GOT3 (cell line): ENCODE measurements around the gene CUTA.
A peak's percentile ranks its signal among the peaks of the same experiment; 100 is the strongest.
"Not testable (repeated sequence)": the region's sequence is repeated elsewhere in the genome, so short reads cannot be mapped to it uniquely, and the experiment has no call there.

Experiments used
- DNase-seq: peaks from one replicate; lab custom pipeline; 2025; ENCODE audit warnings: mixed read lengths; lab: John Stamatoyannopoulos, UW

Gene CUTA

GRCh38 chr6:33405386-33405940 lies 12.4 kb downstream of the CUTA start:
- DNase-seq = no peak

DNA sequence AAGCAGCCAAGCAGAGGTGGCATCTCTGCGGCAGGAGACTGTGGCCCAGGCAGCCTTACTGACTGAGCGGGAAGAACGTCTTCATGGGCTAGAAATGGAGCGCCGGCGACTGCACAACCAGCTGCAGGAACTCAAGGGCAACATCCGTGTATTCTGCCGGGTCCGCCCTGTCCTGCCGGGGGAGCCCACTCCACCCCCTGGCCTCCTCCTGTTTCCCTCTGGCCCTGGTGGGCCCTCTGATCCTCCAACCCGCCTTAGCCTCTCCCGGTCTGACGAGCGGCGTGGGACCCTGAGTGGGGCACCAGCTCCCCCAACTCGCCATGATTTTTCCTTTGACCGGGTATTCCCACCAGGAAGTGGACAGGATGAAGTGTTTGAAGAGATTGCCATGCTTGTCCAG lies 13.0 kb downstream of the CUTA start:
- DNase-seq = no peak

DNA sequence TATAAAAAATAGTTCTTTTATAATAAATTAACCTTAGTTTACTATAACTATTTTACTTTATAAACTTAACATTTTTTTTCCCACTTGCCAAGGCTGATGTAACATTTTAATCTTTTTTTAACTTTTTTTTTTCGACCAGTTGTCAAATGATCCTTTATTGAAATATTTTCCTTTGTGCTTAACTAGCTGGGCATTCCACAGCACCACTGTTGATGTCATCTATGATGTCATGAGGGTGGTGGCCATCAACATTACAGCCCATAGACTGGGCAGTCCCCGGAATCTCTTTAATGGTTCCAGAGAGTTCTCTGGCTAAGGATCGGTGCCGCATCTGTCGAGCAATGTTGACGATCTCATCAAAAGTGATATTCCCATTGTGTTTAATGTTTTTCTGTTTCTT lies 18.0 kb downstream of the CUTA start:
- not testable (repeated sequence) for DNase-seq

DNA sequence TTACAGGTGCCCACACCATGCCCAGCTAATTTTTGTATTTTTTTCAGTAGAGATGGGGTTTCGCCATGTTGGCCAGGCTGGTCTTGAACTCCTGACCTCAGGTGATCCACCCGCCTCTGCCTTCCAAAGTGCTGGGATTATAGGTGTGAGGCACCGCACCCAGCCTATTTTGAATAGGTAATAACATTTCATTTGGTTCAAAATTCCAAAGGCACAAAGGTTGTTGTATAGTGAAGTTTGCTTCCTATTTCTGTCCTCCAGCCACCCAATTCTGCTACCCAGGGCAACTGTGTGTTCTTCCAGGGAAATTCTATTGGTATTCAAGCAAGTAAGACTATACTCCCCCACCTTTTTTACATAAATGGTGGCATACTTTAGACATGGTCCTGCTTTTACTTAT lies 19.3 kb downstream of the CUTA start:
- not testable (repeated sequence) for DNase-seq

DNA sequence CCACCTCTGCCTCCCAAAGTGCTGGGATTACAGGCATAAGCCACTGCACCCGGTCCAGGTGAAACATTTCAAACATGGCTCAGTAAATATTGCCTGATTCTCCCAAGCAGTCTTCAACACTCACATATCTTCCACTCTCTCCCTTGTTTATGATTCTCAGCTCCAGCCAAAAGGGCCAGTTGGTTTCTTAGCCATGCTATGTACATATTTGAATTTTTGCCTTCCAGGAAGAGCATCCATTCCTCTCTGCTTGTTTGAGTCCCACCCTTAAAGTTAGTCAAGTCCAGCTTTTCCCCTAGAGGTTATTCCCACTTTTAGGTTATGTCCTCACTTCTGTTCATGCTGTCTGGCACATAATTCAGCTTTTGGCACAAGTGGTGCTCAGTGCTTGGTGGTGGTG lies 20.4 kb downstream of the CUTA start:
- no peak for DNase-seq

DNA sequence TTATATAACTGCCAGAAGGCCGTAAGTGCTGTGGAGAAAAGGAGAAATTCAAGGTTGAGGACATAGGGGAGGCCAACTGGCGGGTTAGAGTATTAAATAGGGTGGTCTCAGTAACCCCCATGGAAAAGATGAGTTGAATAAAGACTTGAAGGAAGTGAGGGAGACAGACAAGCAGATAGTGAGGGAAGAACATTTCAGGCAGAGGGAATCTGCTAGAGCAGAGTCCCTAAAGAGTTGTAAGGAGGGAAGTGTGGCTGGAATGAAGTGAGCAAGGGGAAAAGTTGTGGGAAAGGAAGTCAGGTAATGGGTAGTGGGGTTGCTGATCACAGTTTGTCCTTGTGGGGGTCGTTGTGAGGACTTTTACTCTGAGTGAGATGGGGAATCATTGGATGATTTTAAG lies 24.9 kb downstream of the CUTA start:
- no peak for DNase-seq

DNA sequence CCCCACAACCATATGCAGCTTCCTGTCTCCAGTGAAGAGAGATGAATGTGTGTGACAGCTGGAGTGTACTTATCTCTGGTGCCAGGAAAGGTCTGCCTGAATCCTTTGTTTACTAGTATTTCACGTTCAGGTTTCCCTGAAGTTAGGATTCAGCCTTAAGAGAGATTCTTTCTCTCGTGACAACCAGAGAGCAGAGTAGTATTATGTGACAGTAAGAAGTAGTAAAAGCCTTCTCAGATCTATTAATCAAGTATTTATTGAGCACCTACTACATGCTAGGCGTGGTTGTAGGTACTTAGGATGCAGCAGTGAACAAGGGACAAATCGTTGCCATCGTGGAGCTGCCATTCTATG lies 25.3 kb downstream of the CUTA start:
- no peak for DNase-seq

- no peak for DNase-seq
Observed at GRCh38 chr6:33391922-33392594, 25.8 kb downstream of the CUTA start.

DNA sequence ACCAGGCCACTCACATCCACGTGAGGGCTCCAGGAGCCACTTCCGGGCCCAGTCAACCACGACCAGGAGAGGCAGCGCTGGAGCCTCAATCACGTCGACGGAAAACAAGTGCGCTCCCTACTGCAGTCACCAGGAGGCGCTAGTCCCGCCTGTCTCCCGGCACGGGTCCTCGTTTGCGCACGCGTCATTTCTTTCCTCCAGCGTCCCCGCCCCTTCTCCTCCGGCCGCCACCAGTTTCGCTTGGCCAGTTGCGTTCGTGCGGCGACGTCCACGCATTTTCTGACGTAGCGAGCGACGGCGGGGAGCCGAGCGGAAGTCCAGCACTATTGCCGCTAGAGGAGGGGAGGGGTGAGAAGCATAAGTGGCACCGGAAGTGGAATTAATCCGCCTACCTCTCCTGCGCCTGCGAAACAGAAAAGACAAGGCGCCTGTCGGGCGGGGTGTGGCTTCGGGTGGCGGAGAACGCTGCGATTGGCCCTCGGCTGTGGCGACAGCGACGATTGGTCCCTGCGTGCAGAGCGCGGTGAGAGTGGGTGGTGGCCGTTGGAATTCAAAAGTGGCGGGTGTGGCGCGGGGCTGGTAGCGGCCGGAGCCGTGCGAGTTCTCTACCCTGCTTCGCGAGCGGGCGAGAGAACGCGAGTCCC lies 26.5 kb downstream of the CUTA start, which contains the start of gene KIFC1:
KIFC1 (plus strand) TSS at position 546 of the 644 bp plus-strand sequence. CDS start 163 bp downstream, outside the sequence.
- DNase-seq = peak; percentile 99

GRCh38 chr6:33390767-33391277 lies 27.1 kb downstream of the CUTA start:
- DNase-seq = no peak

DNA sequence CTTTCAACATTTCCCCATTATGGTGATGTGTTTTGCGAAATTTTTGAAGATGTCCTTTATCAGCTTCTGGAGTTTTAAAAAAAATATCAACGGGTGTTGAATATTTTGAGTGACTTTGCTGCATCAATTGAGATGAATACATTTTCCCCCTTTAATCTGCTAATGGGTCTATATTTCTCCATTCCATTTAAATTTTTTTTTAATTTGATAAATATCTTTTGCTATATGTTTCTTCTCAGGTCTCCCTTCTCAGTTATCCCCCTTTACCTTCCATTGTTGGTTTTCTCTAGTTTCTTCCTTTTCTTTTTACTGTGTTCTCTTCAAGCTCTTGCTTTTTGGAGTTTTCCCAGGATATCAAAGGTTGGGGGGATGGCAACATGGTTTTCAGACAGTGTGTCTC lies 27.7 kb downstream of the CUTA start:
- no peak for DNase-seq

- DNase-seq = no peak
Observed at GRCh38 chr6:33384581-33385020, 33.3 kb downstream of the CUTA start.

DNA sequence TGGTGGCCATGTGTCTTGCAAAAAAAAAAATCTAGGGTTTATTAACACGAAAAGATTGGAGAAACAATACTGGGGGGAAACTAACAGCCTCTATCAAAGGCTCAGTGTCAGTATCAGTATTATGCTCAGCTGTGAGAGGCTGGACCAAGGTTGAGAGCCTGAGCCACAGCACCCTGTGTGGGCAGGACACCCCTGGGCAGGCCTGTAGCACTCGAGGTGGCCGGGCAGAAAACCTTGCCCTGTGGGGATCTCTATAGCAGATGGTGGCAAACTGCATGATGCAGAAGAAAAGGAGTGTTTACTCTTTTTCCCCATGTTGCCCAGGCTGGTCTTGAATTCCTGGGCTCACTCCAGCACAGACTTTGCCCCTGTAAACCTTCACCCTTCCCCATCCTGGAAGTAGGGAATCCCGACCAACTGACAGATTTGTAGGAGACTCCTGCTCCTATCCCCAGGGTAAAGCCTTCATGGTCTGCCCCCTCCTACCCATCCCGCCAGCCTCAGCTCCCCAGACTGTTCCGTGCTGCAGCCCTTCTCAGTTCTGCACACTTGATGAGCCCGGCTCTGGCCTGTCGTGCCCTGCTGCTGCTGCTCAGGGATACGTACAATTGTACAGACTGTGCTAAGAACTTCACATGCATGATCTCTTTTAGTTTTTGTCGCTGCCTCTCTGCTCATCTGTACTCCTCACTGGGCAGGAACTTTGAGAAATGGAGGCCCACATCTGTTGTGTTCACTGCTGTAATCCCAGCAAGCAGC lies 34.3 kb downstream of the CUTA start:
- no peak for DNase-seq

GRCh38 chr6:33380272-33380981 lies 37.5 kb downstream of the CUTA start:
- no peak for DNase-seq

DNA sequence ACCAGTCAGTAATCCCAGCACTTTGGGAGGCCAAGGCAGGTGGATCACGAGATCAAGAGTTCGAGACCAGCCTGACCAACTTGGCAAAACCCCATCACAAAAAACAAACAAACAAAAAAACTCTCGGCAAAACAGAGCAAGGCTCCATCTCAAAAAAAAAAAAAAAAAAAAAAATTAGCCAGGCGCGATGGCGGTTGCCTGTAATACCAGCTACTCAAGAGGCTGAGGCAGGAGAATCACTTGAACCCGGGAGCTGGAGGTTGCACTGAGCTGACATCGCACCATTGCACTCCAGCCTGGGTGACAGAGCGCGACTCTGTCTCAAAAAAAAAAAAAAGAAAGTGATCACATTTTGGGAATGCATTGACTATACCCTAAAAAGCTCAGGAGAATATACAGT lies 38.7 kb downstream of the CUTA start:
- not testable (repeated sequence) for DNase-seq

DNA sequence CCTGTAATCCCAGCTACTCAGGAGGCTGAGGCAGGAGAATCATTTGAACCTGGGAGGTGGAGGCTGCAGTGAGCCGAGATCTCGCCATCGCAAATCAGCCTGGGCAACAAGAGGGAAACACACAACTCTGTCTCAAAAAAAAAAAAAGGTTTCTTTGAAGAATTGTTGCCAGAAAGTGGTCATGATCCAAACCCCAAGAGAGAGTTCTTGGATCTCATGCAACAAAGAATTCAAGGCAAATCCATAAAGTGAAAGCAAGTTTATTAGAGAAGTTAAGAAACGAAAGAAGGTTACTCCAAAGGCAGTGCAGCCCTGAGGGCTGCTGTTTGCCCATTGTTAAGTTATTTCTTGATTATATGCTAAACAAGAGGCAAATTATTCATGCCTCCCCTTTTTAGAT lies 40.7 kb downstream of the CUTA start:
- DNase-seq = no peak

- DNase-seq = no peak
Observed at GRCh38 chr6:33375143-33375671, 42.7 kb downstream of the CUTA start.

GRCh38 chr6:33373960-33374910 lies 43.7 kb downstream of the CUTA start:
- DNase-seq = no peak

GRCh38 chr6:33372526-33373123 lies 45.3 kb downstream of the CUTA start:
- DNase-seq = no peak

DNA sequence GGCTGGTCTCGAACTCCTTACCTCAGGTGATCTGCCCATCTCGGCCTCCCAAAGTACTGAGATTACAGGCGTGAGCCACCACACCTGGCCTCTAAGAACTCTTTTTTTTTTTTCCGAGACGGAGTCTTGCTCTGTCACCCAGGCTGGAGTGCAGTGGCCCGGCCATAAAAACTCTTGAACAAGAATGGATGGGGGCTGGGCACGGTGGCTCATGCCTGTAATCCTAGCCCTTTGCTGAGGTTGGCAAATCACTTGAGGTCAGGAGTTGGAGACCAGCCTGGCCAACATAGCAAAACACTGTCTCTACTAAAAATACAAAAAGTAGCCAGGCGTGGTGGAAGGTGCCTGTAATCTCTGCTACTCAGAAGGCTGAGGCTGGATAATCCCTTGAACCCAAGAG lies 46.0 kb downstream of the CUTA start:
- DNase-seq = not testable (repeated sequence)
